Endothelial cell of umbilical vein (primary cell): ENCODE measurements around the gene RPS19BP1.

Experiments
- EZH2 ChIP-seq: IDR thresholded peaks from 2 replicates; pipeline ENCODE4 v1.6.1; 2012; ENCODE audit warnings: borderline replicate concordance, low read depth, mild to moderate bottlenecking, moderate library complexity, low read length, inconsistent platforms; ENCODE audit not compliant: severe bottlenecking
- MYC ChIP-seq: IDR thresholded peaks from one replicate; pipeline ENCODE4 v1.6.1; 2011; ENCODE audit warnings: mild to moderate bottlenecking, low read depth, low read length
- POLR2A ChIP-seq: IDR thresholded peaks from 2 replicates; pipeline ENCODE4 v1.6.1; 2012; ENCODE audit warnings: low read depth, mild to moderate bottlenecking, control low read depth, low read length
- POLR2AphosphoS5 ChIP-seq: IDR thresholded peaks from 2 replicates; pipeline ENCODE4 v1.6.1; 2012; ENCODE audit warnings: low read depth, mild to moderate bottlenecking, control low read depth, low read length, moderate library complexity; ENCODE audit not compliant: insufficient read depth
- TF ChIP-seq, protein P1 (sequence below), 2 donors: IDR thresholded peaks; 1 replicate in 1 of 2; 2 replicates in 1 of 2; pipeline ENCODE4 v1.5.1; 2011; ENCODE audit warnings: low read length in 2 of 2, mild to moderate bottlenecking in 2 of 2, moderate library complexity in 2 of 2, control low read depth in 1 of 2, inconsistent platforms in 1 of 2, low read depth in 1 of 2; ENCODE audit not compliant: insufficient read depth in 1 of 2; ENCODE audit errors: extremely low read depth in 1 of 2
- TF ChIP-seq, protein P2 (sequence below): IDR thresholded peaks from 2 replicates; pipeline ENCODE4 v1.6.1; 2011; ENCODE audit not compliant: insufficient read depth, insufficient read length

DNA sequence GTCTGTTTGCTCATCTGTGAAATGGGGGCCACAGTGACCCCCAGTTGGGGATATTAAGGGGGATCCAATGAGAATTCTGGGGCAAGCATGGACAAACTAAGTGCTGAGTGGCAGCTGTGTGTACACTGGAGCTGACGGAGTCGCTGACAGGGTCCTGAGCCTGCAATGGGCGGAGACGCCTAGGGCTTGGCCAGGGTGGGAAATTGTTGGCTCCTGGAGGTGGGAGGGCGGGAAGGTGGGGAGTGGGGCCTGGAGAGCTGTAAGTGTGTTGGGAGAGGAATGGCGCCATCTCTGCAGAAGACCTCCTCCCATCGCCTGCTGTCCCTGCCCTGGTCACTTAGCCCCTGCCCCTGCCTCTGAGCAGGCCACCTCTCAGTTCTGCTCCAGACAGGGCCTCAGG lies 45.4 kb upstream of the RPS19BP1 start:
- TF ChIP-seq, protein P1, sequence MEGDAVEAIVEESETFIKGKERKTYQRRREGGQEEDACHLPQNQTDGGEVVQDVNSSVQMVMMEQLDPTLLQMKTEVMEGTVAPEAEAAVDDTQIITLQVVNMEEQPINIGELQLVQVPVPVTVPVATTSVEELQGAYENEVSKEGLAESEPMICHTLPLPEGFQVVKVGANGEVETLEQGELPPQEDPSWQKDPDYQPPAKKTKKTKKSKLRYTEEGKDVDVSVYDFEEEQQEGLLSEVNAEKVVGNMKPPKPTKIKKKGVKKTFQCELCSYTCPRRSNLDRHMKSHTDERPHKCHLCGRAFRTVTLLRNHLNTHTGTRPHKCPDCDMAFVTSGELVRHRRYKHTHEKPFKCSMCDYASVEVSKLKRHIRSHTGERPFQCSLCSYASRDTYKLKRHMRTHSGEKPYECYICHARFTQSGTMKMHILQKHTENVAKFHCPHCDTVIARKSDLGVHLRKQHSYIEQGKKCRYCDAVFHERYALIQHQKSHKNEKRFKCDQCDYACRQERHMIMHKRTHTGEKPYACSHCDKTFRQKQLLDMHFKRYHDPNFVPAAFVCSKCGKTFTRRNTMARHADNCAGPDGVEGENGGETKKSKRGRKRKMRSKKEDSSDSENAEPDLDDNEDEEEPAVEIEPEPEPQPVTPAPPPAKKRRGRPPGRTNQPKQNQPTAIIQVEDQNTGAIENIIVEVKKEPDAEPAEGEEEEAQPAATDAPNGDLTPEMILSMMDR (IDR thresholded peaks at IDR 0.05; ENCODE audit: extremely low read depth in 1 of 2, insufficient read depth in 1 of 2, low read depth in 1 of 2, low read length in 2 of 2), result no peak
- TF ChIP-seq POLR2A, result no peak
- TF ChIP-seq, protein P2, sequence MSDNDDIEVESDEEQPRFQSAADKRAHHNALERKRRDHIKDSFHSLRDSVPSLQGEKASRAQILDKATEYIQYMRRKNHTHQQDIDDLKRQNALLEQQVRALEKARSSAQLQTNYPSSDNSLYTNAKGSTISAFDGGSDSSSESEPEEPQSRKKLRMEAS, result no peak
- TF ChIP-seq EZH2, result no peak
- TF ChIP-seq POLR2AphosphoS5, result no peak
- no peak for TF ChIP-seq MYC
